Activated CD8-positive, alpha-beta memory T cell treated with anti-CD3 and anti-CD28 coated beads, Interleukin-2, amount 10 ng/mL, durations not matched to agents 7 days and 5 days (primary cell): Measurements from ENCODE around the gene PON2. TPM values are rescaled to one million over a fixed set of nuclear protein-coding genes. Genes with fewer than 3 reads are reported as not detected.

Source experiments
- ATAC-seq: fragments of 150-1000 bp; cut with Tn5 transposase; one replicate; pipeline ENCODE4 v1.10.0; 2021; ENCODE audit warnings: moderate library complexity
- CTCF ChIA-PET: fragments of 350-600 bp; sonication (Branson Sonifier 250); formaldehyde crosslinking; loops from one replicate; lab custom pipeline; 2021; ENCODE audit warnings: antibody characterized with exemption; lab: Charles Lee
- DNase-seq: peaks from one replicate; pipeline ENCODE4 v3.0.0-alpha.2; 2020
- H3K27ac Mint-ChIP-seq: one replicate; pipeline ENCODE4 v1.8.0; 2021; ENCODE audit warnings: mild to moderate bottlenecking, mixed read lengths
- H3K27me3 Mint-ChIP-seq: one replicate; pipeline ENCODE4 v1.8.0; 2021; ENCODE audit warnings: mixed read lengths
- H3K36me3 Mint-ChIP-seq: one replicate; pipeline ENCODE4 v1.8.0; 2021; ENCODE audit warnings: mild to moderate bottlenecking, mixed read lengths
- H3K4me1 Mint-ChIP-seq: one replicate; pipeline ENCODE4 v1.8.0; 2021; ENCODE audit warnings: mixed read lengths
- H3K4me3 Mint-ChIP-seq: one replicate; pipeline ENCODE4 v1.8.0; 2021; ENCODE audit warnings: mild to moderate bottlenecking, moderate library complexity, mixed read lengths
- H3K9me3 Mint-ChIP-seq: one replicate; pipeline ENCODE4 v1.8.0; 2022; ENCODE audit warnings: low read depth, mixed read lengths
- total RNA-seq, 2 experiments: library from RNA; stranded (reverse); gene quantifications; one replicate each; pipeline ENCODE4 v1.2.3, GENCODE V29; 2021

The PON2 gene
- total RNA-seq, 2 experiments from 2014 or later = 7.4 to 11.7 TPM

- H3K36me3 Mint-ChIP-seq = peaks cover 4% of the 10 kb centered on the region
- no peak for DNase-seq
- no peak for ATAC-seq
- H3K4me3 Mint-ChIP-seq = peak overlapping the region; percentile 74
- H3K27ac Mint-ChIP-seq = peak overlapping the region; percentile 49
- CTCF ChIA-PET = interaction anchor here (1.2 kb wide), 1 partner anchor 78 kb away, joined by 4 read pairs; no protein-coding TSS in a partner anchor
- H3K27me3 Mint-ChIP-seq = peaks cover 2% of the 10 kb centered on the region
- peaks cover 19% of the 10 kb centered on the region for H3K4me1 Mint-ChIP-seq
- no peaks in the 10 kb centered on the region for H3K9me3 Mint-ChIP-seq
These were observed 774 bp downstream of the PON2 start for GRCh38 chr7:95433952-95434556.

GRCh38 chr7:95433129-95433528 is 1.7 kb downstream of the PON2 start:
- H3K4me1 Mint-ChIP-seq = peaks cover 18% of the 10 kb centered on the region
- H3K36me3 Mint-ChIP-seq = peaks cover 4% of the 10 kb centered on the region
- CTCF ChIA-PET = interaction anchor here (1.0 kb wide), 1 partner anchor 44 kb away, joined by 3 read pairs; no protein-coding TSS in a partner anchor
- peaks cover 2% of the 10 kb centered on the region for H3K27me3 Mint-ChIP-seq
- no peak overlapping the region for H3K4me3 Mint-ChIP-seq
- H3K9me3 Mint-ChIP-seq = no peaks in the 10 kb centered on the region
- DNase-seq (no peak), ATAC-seq (no peak)
- H3K27ac Mint-ChIP-seq = no peak overlapping the region

- Mint-ChIP-seq H3K27ac (no peak overlapping the region), H3K4me3 (no peak overlapping the region), H3K36me3 (peaks cover 4% of the 10 kb centered on the region), H3K9me3 (no peaks in the 10 kb centered on the region), H3K4me1 (peaks cover 14% of the 10 kb centered on the region), H3K27me3 (peaks cover 2% of the 10 kb centered on the region)
- CTCF ChIA-PET = interaction anchor here (1.0 kb wide), 1 partner anchor 44 kb away, joined by 3 read pairs; no protein-coding TSS in a partner anchor
- ATAC-seq = no peak
- no peak for DNase-seq
These were observed 2.2 kb downstream of the PON2 start for GRCh38 chr7:95432606-95433005.

- Mint-ChIP-seq H3K36me3 (peaks cover 4% of the 10 kb centered on the region), H3K4me3 (no peak overlapping the region), H3K27me3 (peaks cover 2% of the 10 kb centered on the region), H3K9me3 (no peaks in the 10 kb centered on the region), H3K27ac (no peak overlapping the region), H3K4me1 (peaks cover 12% of the 10 kb centered on the region)
- ATAC-seq (no peak), DNase-seq (no peak)
- CTCF ChIA-PET = no interaction called here
These were observed 4.0 kb downstream of the PON2 start for GRCh38 chr7:95430864-95431263.

DNA sequence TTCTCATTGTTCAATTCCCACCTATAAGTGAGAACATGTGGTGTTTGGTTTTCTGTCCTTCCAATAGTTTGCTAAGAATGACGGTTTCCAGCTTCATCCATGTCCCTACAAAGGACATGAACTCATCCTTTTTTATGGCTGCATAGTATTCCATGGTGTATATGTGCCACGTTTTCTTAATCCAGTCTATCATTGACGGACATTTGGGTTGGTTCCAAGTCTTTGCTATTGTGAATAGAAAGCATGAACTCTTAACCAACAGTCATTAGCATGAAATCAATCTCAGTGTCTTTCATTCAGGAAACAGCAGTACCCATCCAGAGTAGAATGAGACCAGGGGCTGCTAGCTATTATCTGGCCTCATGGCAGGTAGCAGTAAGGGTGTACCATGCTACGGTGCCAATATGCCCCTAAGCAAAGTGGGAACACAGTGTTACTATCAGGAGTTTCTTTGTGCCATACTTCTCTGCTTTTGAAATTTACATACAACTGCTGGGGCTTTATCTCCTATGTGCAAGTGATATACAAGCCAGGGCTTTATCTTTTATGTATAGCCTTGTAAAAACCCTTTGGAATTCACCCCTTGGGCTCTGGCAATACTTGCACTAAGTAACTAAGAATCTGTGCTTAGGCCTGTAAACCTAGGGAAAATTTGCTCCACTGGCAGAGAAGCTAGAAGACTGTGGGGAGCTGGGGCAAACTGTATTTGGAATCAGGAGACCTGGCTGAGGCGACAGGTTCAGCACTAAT is 5.4 kb downstream of the PON2 start:
- DNase-seq (no peak), ATAC-seq (no peak)
- H3K27me3 Mint-ChIP-seq = peaks cover 2% of the 10 kb centered on the region
- H3K9me3 Mint-ChIP-seq = no peaks in the 10 kb centered on the region
- H3K36me3 Mint-ChIP-seq = peaks cover 4% of the 10 kb centered on the region
- no peak overlapping the region for H3K27ac Mint-ChIP-seq
- H3K4me3 Mint-ChIP-seq = no peak overlapping the region
- CTCF ChIA-PET = interaction anchor here (0.7 kb wide), 1 partner anchor 668 kb away, joined by 3 read pairs; no protein-coding TSS in a partner anchor
- H3K4me1 Mint-ChIP-seq = peaks cover 4% of the 10 kb centered on the region

GRCh38 chr7:95427914-95428516 is 6.8 kb downstream of the PON2 start:
- Mint-ChIP-seq H3K4me1 (no peaks in the 10 kb centered on the region), H3K27me3 (no peaks in the 10 kb centered on the region), H3K9me3 (peaks cover 4% of the 10 kb centered on the region), H3K36me3 (peaks cover 8% of the 10 kb centered on the region), H3K27ac (no peak overlapping the region), H3K4me3 (no peak overlapping the region)
- CTCF ChIA-PET = interaction anchor here (1.7 kb wide), 1 partner anchor 9 kb away, joined by 5 read pairs; no protein-coding TSS in a partner anchor
- no peak for DNase-seq
- no peak for ATAC-seq

- no peak for DNase-seq
- H3K4me3 Mint-ChIP-seq = no peak overlapping the region
- H3K27me3 Mint-ChIP-seq = no peaks in the 10 kb centered on the region
- peaks cover 8% of the 10 kb centered on the region for H3K36me3 Mint-ChIP-seq
- CTCF ChIA-PET = interaction anchor here (1.7 kb wide), 1 partner anchor 8 kb away, joined by 5 read pairs; no protein-coding TSS in a partner anchor
- no peak for ATAC-seq
- no peaks in the 10 kb centered on the region for H3K4me1 Mint-ChIP-seq
- no peak overlapping the region for H3K27ac Mint-ChIP-seq
- H3K9me3 Mint-ChIP-seq = peaks cover 4% of the 10 kb centered on the region
These were observed 7.7 kb downstream of the PON2 start for GRCh38 chr7:95427166-95427565.

DNA sequence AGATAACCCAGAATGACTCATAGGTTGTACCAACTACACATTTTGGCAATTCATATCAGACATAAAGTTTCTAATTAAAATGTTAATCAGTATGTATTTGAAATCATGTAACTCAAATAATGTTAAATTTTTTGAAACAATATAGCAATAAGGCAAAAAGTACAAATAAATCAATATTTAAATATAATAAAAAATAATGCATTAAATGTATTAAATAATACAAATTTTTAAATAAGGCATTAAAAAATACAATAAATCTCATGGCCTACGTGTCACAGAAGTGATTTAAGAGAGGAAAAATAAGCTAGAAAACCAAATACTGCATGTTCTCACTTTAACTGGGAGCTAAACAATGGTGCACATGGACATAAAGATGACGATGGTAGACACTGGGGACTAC is 9.1 kb downstream of the PON2 start:
- DNase-seq (no peak), ATAC-seq (no peak)
- Mint-ChIP-seq H3K27me3 (no peaks in the 10 kb centered on the region), H3K9me3 (peaks cover 4% of the 10 kb centered on the region), H3K4me3 (no peak overlapping the region), H3K27ac (no peak overlapping the region), H3K36me3 (peaks cover 8% of the 10 kb centered on the region), H3K4me1 (no peaks in the 10 kb centered on the region)
- CTCF ChIA-PET = no interaction called here

DNA sequence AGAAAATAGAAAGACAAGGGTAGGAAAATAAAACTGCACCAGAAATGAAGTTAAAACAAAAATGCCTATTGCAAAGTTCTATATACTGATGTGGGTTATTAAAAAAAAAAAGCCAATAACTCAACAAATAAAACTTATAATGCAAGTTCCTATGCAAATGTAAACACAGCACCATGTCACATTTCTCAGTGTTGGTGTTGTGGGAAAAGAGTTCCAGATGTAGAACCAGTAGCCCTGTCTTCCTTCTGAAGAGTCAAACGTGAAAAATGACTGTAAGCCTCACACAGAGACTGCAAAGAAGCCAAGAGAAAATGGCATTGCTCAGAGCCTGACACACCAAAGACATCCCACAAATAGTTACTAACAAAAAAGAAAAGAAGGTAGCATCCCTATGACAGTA is 10.1 kb downstream of the PON2 start:
- Mint-ChIP-seq H3K27ac (no peak overlapping the region), H3K27me3 (no peaks in the 10 kb centered on the region), H3K4me3 (no peak overlapping the region), H3K9me3 (peaks cover 4% of the 10 kb centered on the region), H3K36me3 (peaks cover 8% of the 10 kb centered on the region), H3K4me1 (no peaks in the 10 kb centered on the region)
- no peak for DNase-seq
- no peak for ATAC-seq
- CTCF ChIA-PET = no interaction called here

- H3K27ac Mint-ChIP-seq = no peak overlapping the region
- H3K27me3 Mint-ChIP-seq = no peaks in the 10 kb centered on the region
- H3K9me3 Mint-ChIP-seq = peaks cover 4% of the 10 kb centered on the region
- H3K4me1 Mint-ChIP-seq = no peaks in the 10 kb centered on the region
- peaks cover 8% of the 10 kb centered on the region for H3K36me3 Mint-ChIP-seq
- DNase-seq (no peak), ATAC-seq (no peak)
- CTCF ChIA-PET = no interaction called here
- H3K4me3 Mint-ChIP-seq = no peak overlapping the region
These were observed 12.9 kb downstream of the PON2 start for GRCh38 chr7:95421847-95422444.

- CTCF ChIA-PET = no interaction called here
- no peak for ATAC-seq
- no peak for DNase-seq
- Mint-ChIP-seq H3K27me3 (no peaks in the 10 kb centered on the region), H3K36me3 (peaks cover 8% of the 10 kb centered on the region), H3K27ac (no peak overlapping the region), H3K4me1 (no peaks in the 10 kb centered on the region), H3K4me3 (no peak overlapping the region), H3K9me3 (peaks cover 4% of the 10 kb centered on the region)
These were observed 13.6 kb downstream of the PON2 start for GRCh38 chr7:95421000-95421846.

DNA sequence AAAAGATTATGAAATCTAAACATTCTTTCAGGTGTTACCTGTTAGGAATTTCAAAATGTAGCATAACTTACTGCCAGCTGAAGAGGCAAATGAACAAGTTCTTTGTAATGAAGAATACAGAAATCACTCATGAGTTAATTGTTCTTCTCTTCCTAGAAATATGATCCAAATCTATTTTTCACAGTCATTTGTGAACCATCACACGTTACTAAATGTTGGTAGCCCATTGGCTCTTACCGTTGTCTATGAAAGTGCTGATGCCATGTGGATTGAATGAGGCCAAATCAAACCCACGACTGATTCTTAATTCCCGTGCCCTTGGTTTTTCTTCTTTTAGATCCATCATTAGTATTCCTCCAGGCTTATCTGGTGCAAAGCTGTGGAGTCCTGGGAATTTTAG is 22.8 kb downstream of the PON2 start:
- Mint-ChIP-seq H3K27ac (no peak overlapping the region), H3K4me1 (peaks cover 5% of the 10 kb centered on the region), H3K4me3 (no peak overlapping the region), H3K9me3 (no peaks in the 10 kb centered on the region), H3K27me3 (no peaks in the 10 kb centered on the region), H3K36me3 (peaks cover 5% of the 10 kb centered on the region)
- DNase-seq = no peak
- CTCF ChIA-PET = no interaction called here
- no peak for ATAC-seq

DNA sequence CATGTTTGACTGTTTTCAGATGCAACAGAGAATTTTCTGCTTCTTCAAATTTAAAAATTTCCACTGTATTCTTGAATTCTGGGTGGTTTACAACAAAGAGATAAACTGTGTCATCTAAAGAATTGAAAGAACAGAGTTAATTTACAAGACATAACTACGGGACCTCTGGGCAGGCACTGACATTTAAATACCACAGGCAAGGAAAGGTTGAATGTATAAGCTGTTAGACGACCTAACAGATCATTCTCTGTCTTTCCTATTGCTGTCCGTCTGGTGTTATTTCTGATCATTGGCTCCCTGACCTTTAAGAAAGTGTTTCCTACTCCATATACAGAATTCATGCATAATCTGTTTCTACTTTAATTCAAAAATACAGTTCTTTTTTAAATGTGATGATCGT is 23.2 kb downstream of the PON2 start:
- H3K4me3 Mint-ChIP-seq = no peak overlapping the region
- H3K27me3 Mint-ChIP-seq = no peaks in the 10 kb centered on the region
- peaks cover 5% of the 10 kb centered on the region for H3K36me3 Mint-ChIP-seq
- CTCF ChIA-PET = no interaction called here
- H3K9me3 Mint-ChIP-seq = no peaks in the 10 kb centered on the region
- ATAC-seq (no peak), DNase-seq (no peak)
- H3K27ac Mint-ChIP-seq = no peak overlapping the region
- H3K4me1 Mint-ChIP-seq = peaks cover 5% of the 10 kb centered on the region
